ENCODE results near the gene CSNK1E. TPM values are rescaled to one million over a fixed set of nuclear protein-coding genes. Genes with fewer than 3 reads are reported as not detected.
A peak's percentile ranks its signal among the peaks of the same experiment; 100 is the strongest.
"Not testable (repeated sequence)": the region's sequence is repeated elsewhere in the genome, so short reads cannot be mapped to it uniquely, and the experiment has no call there.

Gene CSNK1E
- 85.8 and 89.5 TPM in 2 replicates for total RNA-seq
- polyA plus RNA-seq: 123 and 152 TPM in 2 replicates

DNA sequence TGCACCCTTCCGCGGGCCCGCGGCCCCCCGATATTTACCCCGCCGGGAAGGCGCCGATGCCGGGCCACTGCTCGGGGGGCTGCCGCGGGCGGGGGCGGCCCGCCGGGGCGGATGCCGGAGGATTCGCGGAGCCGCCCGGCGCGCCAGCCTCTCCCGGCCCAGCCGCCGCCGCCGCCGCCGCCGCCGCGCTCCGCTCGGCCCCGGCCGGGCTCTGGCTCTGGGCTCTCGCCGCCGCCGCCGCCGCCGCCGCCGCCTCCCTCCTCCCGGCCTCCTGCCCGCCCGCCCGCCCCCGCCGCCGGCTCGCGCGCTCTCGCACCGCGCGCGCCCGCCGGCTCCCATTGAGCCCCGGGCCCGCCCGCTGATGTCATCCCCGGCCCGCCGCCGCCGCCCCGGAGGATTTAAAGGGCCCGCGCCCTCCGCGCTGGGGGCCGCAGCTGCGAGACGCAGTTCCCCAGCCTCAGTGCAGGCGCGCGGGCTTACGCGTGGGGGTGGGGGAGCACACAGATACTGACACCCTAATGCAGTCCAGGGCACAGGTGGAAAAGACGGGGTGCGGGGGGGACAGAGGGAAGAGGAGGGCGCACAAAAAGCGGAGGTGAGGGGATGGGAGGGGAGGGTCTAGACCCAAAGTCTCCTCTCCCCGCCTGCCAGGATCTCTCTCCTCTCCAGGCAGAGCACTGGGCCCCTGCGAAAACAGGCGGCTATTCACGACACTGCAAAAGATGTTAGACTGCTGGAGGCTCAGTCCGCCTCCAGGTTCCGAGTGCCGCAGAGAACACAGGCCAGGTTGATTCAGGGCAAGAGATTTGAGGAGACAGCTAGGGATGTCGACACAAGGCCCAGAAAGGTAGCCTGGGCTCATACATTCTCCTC, at the start of gene CSNK1E:
Gene CSNK1E (minus strand): TSS at position 312 of the 873 bp plus-strand sequence. CDS start 3,276 bp downstream, outside the sequence.
- H3K79me2 ChIP-seq: peaks cover 46% of the 10 kb centered on the region
- no peaks in the 10 kb centered on the region for H3K27me3 ChIP-seq
- peak; percentile 94 for DNase-seq (ENCODE audit: low spot score)
- H3K4me2 ChIP-seq: peak within 1 kb of the TSS; percentile 96
- no peaks in the 10 kb centered on the region for H3K9me3 ChIP-seq (ENCODE audit: low read depth)
- TF ChIP-seq, protein P1, sequence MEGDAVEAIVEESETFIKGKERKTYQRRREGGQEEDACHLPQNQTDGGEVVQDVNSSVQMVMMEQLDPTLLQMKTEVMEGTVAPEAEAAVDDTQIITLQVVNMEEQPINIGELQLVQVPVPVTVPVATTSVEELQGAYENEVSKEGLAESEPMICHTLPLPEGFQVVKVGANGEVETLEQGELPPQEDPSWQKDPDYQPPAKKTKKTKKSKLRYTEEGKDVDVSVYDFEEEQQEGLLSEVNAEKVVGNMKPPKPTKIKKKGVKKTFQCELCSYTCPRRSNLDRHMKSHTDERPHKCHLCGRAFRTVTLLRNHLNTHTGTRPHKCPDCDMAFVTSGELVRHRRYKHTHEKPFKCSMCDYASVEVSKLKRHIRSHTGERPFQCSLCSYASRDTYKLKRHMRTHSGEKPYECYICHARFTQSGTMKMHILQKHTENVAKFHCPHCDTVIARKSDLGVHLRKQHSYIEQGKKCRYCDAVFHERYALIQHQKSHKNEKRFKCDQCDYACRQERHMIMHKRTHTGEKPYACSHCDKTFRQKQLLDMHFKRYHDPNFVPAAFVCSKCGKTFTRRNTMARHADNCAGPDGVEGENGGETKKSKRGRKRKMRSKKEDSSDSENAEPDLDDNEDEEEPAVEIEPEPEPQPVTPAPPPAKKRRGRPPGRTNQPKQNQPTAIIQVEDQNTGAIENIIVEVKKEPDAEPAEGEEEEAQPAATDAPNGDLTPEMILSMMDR (IDR thresholded peaks at IDR 0.05; ENCODE audit: poor library complexity): no peak
- TF ChIP-seq EZH2phosphoT487 (IDR thresholded peaks at IDR 0.05; ENCODE audit: low read depth, severe bottlenecking, unreplicated experiment): no peak
- TF ChIP-seq EZH2 (IDR thresholded peaks at IDR 0.05; ENCODE audit: borderline replicate concordance): no peak
- 7% methylated on average over 16 of the region's 98 CpGs for WGBS (ENCODE audit: low lambda C conversion rate, missing lambda C conversion rate)
- peak within 1 kb of the TSS; percentile 64 for H3K4me3 ChIP-seq
- peaks cover 30% of the 10 kb centered on the region for H4K20me1 ChIP-seq (ENCODE audit: insufficient read depth, poor library complexity, severe bottlenecking)
- H2AFZ ChIP-seq: peak within 1 kb of the TSS; percentile 48
- no peaks in the 10 kb centered on the region for H3K36me3 ChIP-seq (replicated peaks; ENCODE audit: insufficient read depth, low read depth)
- peaks cover 38% of the 10 kb centered on the region for H3K4me1 ChIP-seq (ENCODE audit: insufficient read depth)
- H3K9me2 ChIP-seq (replicated peaks; ENCODE audit: insufficient read depth): no peaks in the 10 kb centered on the region
- H3K27ac ChIP-seq: peak within 1 kb of the TSS; percentile 100

DNA sequence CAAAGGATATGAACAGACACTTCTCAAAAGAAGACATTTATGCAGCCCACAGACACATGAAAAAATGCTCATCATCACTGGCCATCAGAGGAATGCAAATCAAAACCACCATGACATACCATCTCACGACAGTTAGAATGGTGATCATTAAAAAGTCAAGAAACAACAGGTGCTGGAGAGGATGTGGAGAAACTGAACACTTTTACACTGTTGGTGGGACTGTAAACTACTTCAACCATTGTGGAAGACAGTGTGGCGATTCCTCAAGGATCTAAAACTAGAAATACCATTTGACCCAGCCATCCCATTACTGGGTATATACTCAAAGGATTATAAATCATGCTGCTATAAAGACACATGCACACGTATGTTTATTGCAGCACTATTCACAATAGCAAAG, 48.6 kb upstream of the CSNK1E start:
- not testable (repeated sequence) for DNase-seq (ENCODE audit: low spot score); H3K4me1 ChIP-seq (ENCODE audit: insufficient read depth); H3K27ac ChIP-seq; H3K79me2 ChIP-seq; H3K27me3 ChIP-seq; H3K36me3 ChIP-seq (replicated peaks; ENCODE audit: insufficient read depth, low read depth); H2AFZ ChIP-seq; H4K20me1 ChIP-seq (ENCODE audit: insufficient read depth, poor library complexity, severe bottlenecking); H3K9me2 ChIP-seq (replicated peaks; ENCODE audit: insufficient read depth); H3K4me2 ChIP-seq; H3K9me3 ChIP-seq (ENCODE audit: low read depth); H3K4me3 ChIP-seq
- 96% methylated on average over 3 of the region's 3 CpGs for WGBS (ENCODE audit: low lambda C conversion rate, missing lambda C conversion rate)

DNA sequence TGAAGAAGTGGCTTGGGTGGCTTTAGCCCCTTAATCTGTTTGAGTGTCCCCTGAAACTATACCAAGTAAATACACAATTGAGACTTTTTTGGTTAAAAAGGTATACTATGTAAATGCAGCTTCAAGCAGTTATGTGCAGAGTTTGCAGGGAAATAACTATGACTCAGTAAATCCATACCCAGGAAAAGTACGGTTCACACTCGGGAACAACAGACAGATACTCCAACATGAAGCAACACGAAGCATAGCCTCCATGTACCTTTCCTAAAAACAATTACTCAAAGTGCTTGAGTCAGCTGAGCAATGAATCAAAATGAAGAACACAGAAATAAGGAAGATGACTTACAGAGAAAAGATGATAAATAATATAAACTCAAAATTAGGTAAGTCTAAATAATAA, 47.9 kb upstream of the CSNK1E start:
- H3K4me2 ChIP-seq; H3K36me3 ChIP-seq (replicated peaks; ENCODE audit: insufficient read depth, low read depth); H3K4me3 ChIP-seq; H3K9me2 ChIP-seq (replicated peaks; ENCODE audit: insufficient read depth); H3K79me2 ChIP-seq; H3K27ac ChIP-seq; DNase-seq (ENCODE audit: low spot score); H3K27me3 ChIP-seq; H3K4me1 ChIP-seq (ENCODE audit: insufficient read depth); H3K9me3 ChIP-seq (ENCODE audit: low read depth); H4K20me1 ChIP-seq (ENCODE audit: insufficient read depth, poor library complexity, severe bottlenecking); H2AFZ ChIP-seq: not testable (repeated sequence)
- WGBS (ENCODE audit: low lambda C conversion rate, missing lambda C conversion rate): 99% methylated on average over 3 of the region's 3 CpGs

DNA sequence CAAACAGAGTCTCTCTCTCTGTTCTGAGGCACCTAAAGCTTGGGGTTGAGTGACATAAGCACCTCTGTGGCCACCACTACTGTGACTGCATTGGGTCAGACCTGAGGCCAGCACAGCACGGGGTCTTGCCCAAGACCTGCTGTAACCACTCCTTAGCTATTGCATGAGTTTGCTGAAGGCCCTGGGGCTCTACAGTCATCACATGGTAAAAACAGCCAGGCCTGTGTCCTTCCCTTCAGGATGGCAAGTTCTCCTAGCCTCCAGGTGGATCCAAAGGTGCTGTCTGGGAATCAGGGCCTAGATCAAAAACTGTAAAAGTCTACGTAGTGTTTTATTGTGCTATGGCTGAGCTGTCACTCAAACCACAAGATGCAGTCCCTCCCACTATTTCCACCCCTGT, 43.3 kb upstream of the CSNK1E start:
- H3K4me2 ChIP-seq; H4K20me1 ChIP-seq (ENCODE audit: insufficient read depth, poor library complexity, severe bottlenecking); H3K4me3 ChIP-seq; H3K9me3 ChIP-seq (ENCODE audit: low read depth); H2AFZ ChIP-seq; H3K27me3 ChIP-seq; H3K9me2 ChIP-seq (replicated peaks; ENCODE audit: insufficient read depth); H3K36me3 ChIP-seq (replicated peaks; ENCODE audit: insufficient read depth, low read depth); DNase-seq (ENCODE audit: low spot score); H3K27ac ChIP-seq; H3K79me2 ChIP-seq; H3K4me1 ChIP-seq (ENCODE audit: insufficient read depth): not testable (repeated sequence)
- WGBS (ENCODE audit: low lambda C conversion rate, missing lambda C conversion rate): 92% methylated on average over 2 of the region's 2 CpGs

DNA sequence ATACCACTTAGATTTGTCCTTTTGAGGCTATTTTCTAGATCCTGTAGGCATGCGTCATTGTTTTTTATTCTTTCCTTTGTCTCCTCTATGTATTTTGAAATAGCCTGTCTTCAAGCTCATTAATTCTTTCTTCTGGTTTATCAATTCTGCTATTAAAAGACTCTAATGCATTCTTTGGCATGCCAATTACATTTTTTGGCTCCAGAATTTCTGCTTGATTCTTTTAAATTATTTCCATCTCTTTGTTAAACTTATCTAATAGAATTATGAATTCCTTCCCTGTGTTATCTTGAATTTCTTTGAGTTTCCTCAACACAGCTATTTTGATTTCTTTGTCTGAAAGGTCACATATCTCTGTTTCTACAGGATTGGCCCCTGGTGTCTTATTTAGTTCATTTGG, 42.6 kb upstream of the CSNK1E start:
- H3K36me3 ChIP-seq (replicated peaks; ENCODE audit: insufficient read depth, low read depth); H3K27ac ChIP-seq; H2AFZ ChIP-seq; H4K20me1 ChIP-seq (ENCODE audit: insufficient read depth, poor library complexity, severe bottlenecking); H3K27me3 ChIP-seq; H3K4me3 ChIP-seq; H3K4me2 ChIP-seq; H3K9me2 ChIP-seq (replicated peaks; ENCODE audit: insufficient read depth); H3K4me1 ChIP-seq (ENCODE audit: insufficient read depth); H3K9me3 ChIP-seq (ENCODE audit: low read depth); DNase-seq (ENCODE audit: low spot score); H3K79me2 ChIP-seq: not testable (repeated sequence)
- WGBS (ENCODE audit: low lambda C conversion rate, missing lambda C conversion rate): 100% methylated on average over 1 of the region's 1 CpG

DNA sequence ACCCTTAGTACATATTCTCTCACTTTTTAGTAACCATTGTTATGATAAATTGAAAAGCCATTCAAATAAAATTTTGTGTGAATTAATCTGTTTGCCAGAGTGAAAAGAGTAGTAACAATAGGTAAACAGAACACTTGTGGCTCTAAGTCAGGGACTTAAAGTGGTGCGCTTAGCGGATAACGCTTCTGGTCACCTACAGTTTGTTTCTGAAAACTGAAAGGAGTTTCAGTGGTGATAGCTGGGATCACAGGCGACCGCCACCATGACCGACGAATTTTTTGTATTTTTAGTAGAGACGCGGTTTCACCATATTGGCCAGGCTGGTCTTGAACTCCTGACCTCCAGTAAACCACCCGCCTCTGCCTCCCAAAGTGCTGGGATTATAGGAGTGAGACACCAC, 40.7 kb upstream of the CSNK1E start:
- not testable (repeated sequence) for H3K36me3 ChIP-seq (replicated peaks; ENCODE audit: insufficient read depth, low read depth); H3K4me1 ChIP-seq (ENCODE audit: insufficient read depth); H3K9me2 ChIP-seq (replicated peaks; ENCODE audit: insufficient read depth); H3K4me3 ChIP-seq; H3K27ac ChIP-seq; H3K27me3 ChIP-seq; H3K9me3 ChIP-seq (ENCODE audit: low read depth); H4K20me1 ChIP-seq (ENCODE audit: insufficient read depth, poor library complexity, severe bottlenecking); DNase-seq (ENCODE audit: low spot score); H3K4me2 ChIP-seq; H3K79me2 ChIP-seq; H2AFZ ChIP-seq
- 90% methylated on average over 10 of the region's 10 CpGs for WGBS (ENCODE audit: low lambda C conversion rate, missing lambda C conversion rate)
